ENCODE data around the gene VGLL1.

- TF ChIP-seq POLR2AphosphoS5 (IDR thresholded peaks at IDR 0.05; ENCODE audit: low read depth) (no peak), EZH2phosphoT487 (IDR thresholded peaks at IDR 0.05; ENCODE audit: unreplicated experiment) (no peak), EZH2 (IDR thresholded peaks at IDR 0.05; ENCODE audit: low read depth, unreplicated experiment) (no peak)
These were observed 55.5 kb downstream of the VGLL1 start for GRCh38 chrX:136587532-136587931.
